Stimulated activated effector memory CD8-positive, alpha-beta T cell treated with anti-CD3 and anti-CD28 coated beads, Interleukin-12 subunit alpha, Interleukin-12 subunit beta, amount 100 ng/mL, for 72 hours (primary cell): Measurements from ENCODE around the gene ADAM12.

ENCODE experiments used
- ATAC-seq: fragments of 150-1000 bp; cut with Tn5 transposase; 2 replicates; pipeline ENCODE4 v1.10.0; 2021
- DNase-seq, 2 donors: peaks; one replicate each; pipeline ENCODE4 v3.0.0; 2021 to 2022; ENCODE audit warnings: low spot score in 2 of 2
- H3K27ac Mint-ChIP-seq: one replicate; pipeline ENCODE4 v1.8.0; 2022; ENCODE audit warnings: mild to moderate bottlenecking, mixed read lengths
- H3K36me3 Mint-ChIP-seq: one replicate; pipeline ENCODE4 v1.8.0; 2022; ENCODE audit warnings: mild to moderate bottlenecking, mixed read lengths
- H3K4me1 Mint-ChIP-seq: one replicate; pipeline ENCODE4 v1.8.0; 2022; ENCODE audit warnings: mixed read lengths
- H3K4me3 Mint-ChIP-seq: one replicate; pipeline ENCODE4 v1.8.0; 2022; ENCODE audit warnings: mild to moderate bottlenecking, mixed read lengths
- H3K9me3 Mint-ChIP-seq: one replicate; pipeline ENCODE4 v1.8.0; 2022; ENCODE audit warnings: mixed read lengths

ADAM12 gene

GRCh38 chr10:126108693-126109092 is 279.6 kb downstream of the ADAM12 start:
- Mint-ChIP-seq H3K4me3 (no peak overlapping the region), H3K27ac (no peak overlapping the region), H3K4me1 (peaks cover 5% of the 10 kb centered on the region), H3K36me3 (peaks cover 31% of the 10 kb centered on the region), H3K9me3 (no peaks in the 10 kb centered on the region)
- no peak for ATAC-seq
- DNase-seq, result no peak

GRCh38 chr10:126104767-126105166 is 283.5 kb downstream of the ADAM12 start:
- ATAC-seq (no peak), DNase-seq (no peak)
- Mint-ChIP-seq H3K36me3 (peaks cover 19% of the 10 kb centered on the region), H3K4me1 (peaks cover 5% of the 10 kb centered on the region), H3K27ac (no peak overlapping the region), H3K9me3 (no peaks in the 10 kb centered on the region), H3K4me3 (no peak overlapping the region)

DNA sequence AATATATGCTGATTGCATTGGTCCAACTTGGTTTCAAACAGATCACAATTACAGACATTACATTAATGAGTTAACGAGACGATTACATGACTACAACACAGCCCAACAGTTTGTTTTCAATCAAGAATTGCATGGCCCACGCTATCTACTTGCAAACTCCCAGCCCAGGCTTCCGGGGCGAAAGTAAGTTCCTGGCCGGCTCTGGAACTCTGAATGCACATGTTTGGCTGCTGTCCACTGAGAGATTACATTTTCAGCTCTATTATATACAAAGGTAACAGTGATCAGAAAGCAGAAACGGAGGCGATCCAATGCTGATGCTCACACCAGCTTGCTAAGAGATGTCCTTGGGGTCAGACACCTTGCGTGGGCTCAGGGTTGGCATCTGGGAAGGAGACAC is 285.6 kb downstream of the ADAM12 start:
- H3K27ac Mint-ChIP-seq, result no peak overlapping the region
- peaks cover 5% of the 10 kb centered on the region for H3K4me1 Mint-ChIP-seq
- peaks cover 25% of the 10 kb centered on the region for H3K36me3 Mint-ChIP-seq
- ATAC-seq (no peak), DNase-seq (no peak)
- no peak overlapping the region for H3K4me3 Mint-ChIP-seq
- no peaks in the 10 kb centered on the region for H3K9me3 Mint-ChIP-seq

DNA sequence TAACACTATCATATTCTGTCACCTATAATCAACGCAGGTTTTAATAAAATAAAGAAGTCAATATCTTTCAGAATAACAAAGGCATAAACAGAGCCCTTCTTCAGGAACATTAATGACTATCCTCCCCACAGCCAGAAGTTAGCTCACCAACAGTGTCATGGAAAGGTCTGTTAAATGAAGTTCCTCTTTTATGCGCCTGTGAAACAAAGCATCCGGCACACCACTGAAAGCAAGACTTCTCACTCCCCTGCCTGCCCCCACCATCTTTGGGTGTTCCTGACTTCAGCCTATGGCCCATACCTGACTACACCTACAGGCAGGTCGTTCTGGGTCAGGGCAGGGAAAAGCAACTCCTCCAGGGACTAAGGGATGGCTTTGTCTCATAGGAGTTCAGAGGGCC is 286.5 kb downstream of the ADAM12 start:
- H3K36me3 Mint-ChIP-seq, result peaks cover 25% of the 10 kb centered on the region
- no peaks in the 10 kb centered on the region for H3K9me3 Mint-ChIP-seq
- ATAC-seq (no peak), DNase-seq (no peak)
- H3K4me3 Mint-ChIP-seq, result no peak overlapping the region
- peaks cover 1% of the 10 kb centered on the region for H3K4me1 Mint-ChIP-seq
- H3K27ac Mint-ChIP-seq, result no peak overlapping the region

DNA sequence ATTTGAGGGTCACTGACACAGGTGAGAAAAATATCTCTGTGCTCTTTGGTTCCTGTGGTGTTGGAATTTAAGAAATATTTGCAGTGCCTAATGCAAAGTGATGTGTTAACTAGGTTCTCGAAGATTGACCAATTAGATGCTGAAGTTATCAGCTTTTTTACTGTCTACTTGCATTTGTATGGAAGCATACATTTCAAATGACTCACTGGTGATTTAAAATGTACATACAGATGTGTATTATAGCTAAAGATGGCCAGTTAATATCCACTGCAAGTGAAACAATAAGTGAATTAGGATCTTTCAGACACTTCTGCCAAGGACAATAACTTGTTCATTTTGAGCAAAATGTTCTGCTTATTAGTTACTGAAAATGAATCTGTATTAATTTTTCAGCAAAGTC is 287.0 kb downstream of the ADAM12 start:
- no peaks in the 10 kb centered on the region for H3K4me1 Mint-ChIP-seq
- no peak overlapping the region for H3K4me3 Mint-ChIP-seq
- H3K27ac Mint-ChIP-seq, result no peak overlapping the region
- ATAC-seq (no peak), DNase-seq (no peak)
- H3K9me3 Mint-ChIP-seq, result no peaks in the 10 kb centered on the region
- peaks cover 23% of the 10 kb centered on the region for H3K36me3 Mint-ChIP-seq

DNA sequence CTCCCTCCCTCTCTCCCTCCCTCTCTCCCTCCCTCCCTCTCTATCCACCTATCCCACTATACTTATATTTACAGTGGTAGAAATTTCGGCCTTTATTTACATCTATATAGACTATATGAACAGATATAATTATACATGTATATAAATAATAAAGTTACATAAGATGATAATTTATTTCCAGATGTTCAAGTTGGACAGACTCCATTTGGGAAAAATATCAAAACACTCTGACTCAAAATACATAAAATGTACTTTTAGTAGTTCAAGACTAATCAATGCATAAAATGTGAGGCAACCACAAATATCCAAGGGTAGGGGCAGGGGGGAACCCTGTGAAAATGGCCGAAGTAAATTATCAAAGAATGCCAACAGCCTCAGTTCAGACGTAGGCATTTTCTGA is 288.9 kb downstream of the ADAM12 start:
- DNase-seq (no peak), ATAC-seq (no peak)
- Mint-ChIP-seq H3K4me1 (no peaks in the 10 kb centered on the region), H3K36me3 (peaks cover 30% of the 10 kb centered on the region), H3K9me3 (no peaks in the 10 kb centered on the region), H3K27ac (no peak overlapping the region), H3K4me3 (no peak overlapping the region)

DNA sequence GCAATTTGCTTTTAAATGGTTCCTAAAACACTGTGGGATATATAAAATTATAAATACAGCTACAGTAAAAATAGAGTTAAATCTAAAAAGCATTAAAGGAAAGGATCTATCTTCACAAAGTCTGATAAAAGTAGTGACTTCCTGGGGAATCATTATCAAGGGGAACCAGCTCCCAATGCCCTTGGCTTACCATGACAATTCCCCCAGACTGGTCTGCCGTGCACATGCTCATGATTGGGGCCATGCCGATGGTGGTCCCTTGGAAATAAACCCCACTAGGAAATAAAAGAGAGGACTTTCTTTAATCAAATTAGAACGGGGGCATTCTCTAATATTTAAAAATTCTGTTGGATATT is 290.1 kb downstream of the ADAM12 start:
- Mint-ChIP-seq H3K4me3 (no peak overlapping the region), H3K9me3 (no peaks in the 10 kb centered on the region), H3K36me3 (peaks cover 33% of the 10 kb centered on the region), H3K4me1 (no peaks in the 10 kb centered on the region), H3K27ac (no peak overlapping the region)
- no peak for DNase-seq
- ATAC-seq, result no peak

- H3K4me1 Mint-ChIP-seq, result no peaks in the 10 kb centered on the region
- H3K9me3 Mint-ChIP-seq, result no peaks in the 10 kb centered on the region
- no peak overlapping the region for H3K27ac Mint-ChIP-seq
- no peak for DNase-seq
- peaks cover 33% of the 10 kb centered on the region for H3K36me3 Mint-ChIP-seq
- no peak for ATAC-seq
- no peak overlapping the region for H3K4me3 Mint-ChIP-seq
These were observed 290.6 kb downstream of the ADAM12 start for GRCh38 chr10:126097558-126098225.

GRCh38 chr10:126094537-126094936 is 293.7 kb downstream of the ADAM12 start:
- H3K9me3 Mint-ChIP-seq, result no peaks in the 10 kb centered on the region
- no peak overlapping the region for H3K4me3 Mint-ChIP-seq
- ATAC-seq (no peak), DNase-seq (no peak)
- no peak overlapping the region for H3K27ac Mint-ChIP-seq
- no peaks in the 10 kb centered on the region for H3K4me1 Mint-ChIP-seq
- peaks cover 27% of the 10 kb centered on the region for H3K36me3 Mint-ChIP-seq

DNA sequence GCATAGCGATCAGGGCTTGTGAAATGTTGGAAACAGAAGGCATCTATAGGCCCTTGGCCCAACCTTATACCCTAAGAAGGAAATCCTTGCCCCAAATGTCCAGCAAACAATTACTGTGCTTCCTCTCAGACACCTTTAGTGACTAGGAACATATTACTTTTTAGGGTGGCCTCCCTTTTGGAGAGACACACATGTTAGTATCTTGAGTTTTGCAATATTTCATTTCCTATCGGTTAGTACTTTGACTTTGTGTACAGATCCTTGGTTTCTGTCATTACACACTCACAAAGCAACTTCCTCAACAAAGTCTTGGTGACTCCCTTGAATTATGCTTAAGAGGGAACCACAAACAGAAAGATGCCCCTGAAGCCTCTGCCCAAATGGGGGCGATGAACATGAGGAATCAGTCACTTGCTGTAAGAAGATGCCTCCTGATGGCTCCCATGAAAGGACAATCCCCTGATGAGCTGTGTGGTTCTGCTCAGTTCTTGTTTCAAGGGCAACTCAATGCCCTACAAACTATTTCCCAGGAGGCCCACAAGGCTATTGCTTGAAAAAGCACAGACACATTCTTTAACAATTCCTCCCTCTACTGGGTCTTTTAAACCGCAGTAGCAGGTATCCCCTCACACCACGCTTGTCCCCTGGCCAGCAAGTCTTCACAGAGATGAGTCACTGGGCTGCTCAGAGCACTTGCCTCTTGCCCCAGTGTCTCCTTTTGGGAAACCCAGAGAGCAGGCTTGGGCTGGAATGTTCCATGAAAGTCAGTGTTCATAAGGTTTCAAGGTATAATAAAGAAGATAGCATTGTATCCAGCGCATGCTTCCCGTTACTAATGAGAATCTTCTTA is 295.7 kb downstream of the ADAM12 start:
- Mint-ChIP-seq H3K27ac (no peak overlapping the region), H3K9me3 (no peaks in the 10 kb centered on the region), H3K4me3 (no peak overlapping the region), H3K36me3 (peaks cover 29% of the 10 kb centered on the region), H3K4me1 (no peaks in the 10 kb centered on the region)
- ATAC-seq, result no peak
- DNase-seq, result no peak

GRCh38 chr10:126090911-126091728 is 297.2 kb downstream of the ADAM12 start:
- no peaks in the 10 kb centered on the region for H3K9me3 Mint-ChIP-seq
- no peak for ATAC-seq
- H3K4me1 Mint-ChIP-seq, result no peaks in the 10 kb centered on the region
- H3K4me3 Mint-ChIP-seq, result no peak overlapping the region
- DNase-seq, result no peak
- H3K36me3 Mint-ChIP-seq, result peaks cover 24% of the 10 kb centered on the region
- no peak overlapping the region for H3K27ac Mint-ChIP-seq

DNA sequence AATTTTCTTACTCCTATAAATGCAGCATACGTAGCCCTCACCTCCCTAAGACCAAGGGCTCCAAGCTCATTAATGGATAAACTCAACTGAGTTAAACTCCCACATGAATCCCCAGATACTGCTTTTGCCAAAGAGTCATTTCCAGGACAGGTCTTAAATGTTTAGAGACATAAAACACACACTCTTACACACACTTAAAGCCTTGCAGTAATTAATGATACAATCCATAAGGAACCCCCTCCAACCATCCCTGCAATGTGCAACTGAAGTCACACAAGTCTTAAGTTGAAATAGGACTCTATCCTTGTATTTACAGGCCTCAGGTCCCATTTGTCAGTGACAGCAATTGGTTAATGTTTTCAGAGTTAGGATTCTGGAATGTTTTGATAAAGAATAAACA is 297.8 kb downstream of the ADAM12 start:
- DNase-seq, result no peak
- no peak overlapping the region for H3K4me3 Mint-ChIP-seq
- no peak overlapping the region for H3K27ac Mint-ChIP-seq
- no peak for ATAC-seq
- H3K4me1 Mint-ChIP-seq, result no peaks in the 10 kb centered on the region
- peaks cover 24% of the 10 kb centered on the region for H3K36me3 Mint-ChIP-seq
- no peaks in the 10 kb centered on the region for H3K9me3 Mint-ChIP-seq

DNA sequence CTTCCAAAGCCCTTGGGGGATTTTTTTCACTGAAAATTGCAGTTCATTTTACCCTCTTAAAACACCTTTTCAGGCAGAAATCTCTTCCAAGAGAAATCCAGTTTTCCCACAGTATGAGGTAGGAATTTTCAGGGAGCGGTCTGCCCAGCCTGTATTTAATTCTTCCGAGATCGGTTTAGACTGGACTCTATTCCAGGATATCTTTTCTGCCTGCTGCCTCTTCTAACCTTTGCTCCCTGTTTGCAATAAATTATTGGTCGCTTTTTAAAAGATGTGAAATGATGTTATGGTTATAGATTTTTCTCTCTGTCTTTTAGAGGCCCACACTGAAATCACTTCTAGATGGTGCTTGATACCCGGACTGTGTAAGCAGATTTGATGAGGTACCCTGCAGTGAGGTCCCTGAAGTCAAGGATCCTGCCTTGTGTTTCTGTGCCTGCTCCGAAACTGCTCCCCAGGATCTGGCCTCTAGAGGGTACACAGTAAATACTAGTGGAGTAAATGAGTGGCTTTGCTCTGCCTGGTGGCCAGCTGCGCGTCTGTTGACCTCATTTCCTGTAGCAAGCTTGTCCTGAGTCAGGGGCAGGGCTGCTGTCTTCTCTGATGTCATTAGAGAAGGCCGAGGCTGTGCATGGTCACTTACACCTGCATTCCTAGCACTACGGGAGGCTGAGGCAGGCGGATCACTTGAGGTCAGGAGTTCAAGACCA is 300.3 kb downstream of the ADAM12 start:
- Mint-ChIP-seq H3K4me1 (no peaks in the 10 kb centered on the region), H3K27ac (no peak overlapping the region), H3K36me3 (peaks cover 14% of the 10 kb centered on the region), H3K9me3 (no peaks in the 10 kb centered on the region), H3K4me3 (no peak overlapping the region)
- no peak for ATAC-seq
- no peak for DNase-seq

GRCh38 chr10:126087153-126087680 is 301.1 kb downstream of the ADAM12 start:
- no peak for DNase-seq
- ATAC-seq, result no peak
- peaks cover 14% of the 10 kb centered on the region for H3K36me3 Mint-ChIP-seq
- H3K4me3 Mint-ChIP-seq, result no peak overlapping the region
- H3K9me3 Mint-ChIP-seq, result no peaks in the 10 kb centered on the region
- no peaks in the 10 kb centered on the region for H3K4me1 Mint-ChIP-seq
- no peak overlapping the region for H3K27ac Mint-ChIP-seq

- H3K4me1 Mint-ChIP-seq, result no peaks in the 10 kb centered on the region
- no peaks in the 10 kb centered on the region for H3K9me3 Mint-ChIP-seq
- H3K4me3 Mint-ChIP-seq, result no peak overlapping the region
- no peak overlapping the region for H3K27ac Mint-ChIP-seq
- ATAC-seq (no peak), DNase-seq (no peak)
- peaks cover 12% of the 10 kb centered on the region for H3K36me3 Mint-ChIP-seq
These were observed 302.5 kb downstream of the ADAM12 start for GRCh38 chr10:126085806-126086205.
